Activated CD8-positive, alpha-beta memory T cell treated with anti-CD3 and anti-CD28 coated beads, Interleukin-2, amount 50 U/mL, for 24 hours (primary cell): ENCODE measurements around the gene LIMA1.
"Not testable (repeated sequence)": the region's sequence is repeated elsewhere in the genome, so short reads cannot be mapped to it uniquely, and the experiment has no call there.

Experiments used
- DNase-seq: peaks from one replicate; pipeline ENCODE4 v3.0.0-alpha.2; 2020; ENCODE audit errors: extremely low read depth

Gene LIMA1

GRCh38 chr12:50283229-50283923, at the start of gene LIMA1:
Gene LIMA1 (minus strand): TSS chr12:50283520. CDS start chr12:50248751, 34,769 bp downstream.
- DNase-seq = peak; percentile 74

- DNase-seq = no peak
Observed at GRCh38 chr12:50331745-50332144, 48.4 kb upstream of the LIMA1 start.

GRCh38 chr12:50328664-50329063, 45.3 kb upstream of the LIMA1 start:
- DNase-seq = not testable (repeated sequence)

- no peak for DNase-seq
Observed at GRCh38 chr12:50326590-50327284, 43.4 kb upstream of the LIMA1 start.

GRCh38 chr12:50325890-50326391, 42.6 kb upstream of the LIMA1 start:
- no peak for DNase-seq

GRCh38 chr12:50324770-50325169, 41.5 kb upstream of the LIMA1 start:
- not testable (repeated sequence) for DNase-seq

GRCh38 chr12:50324077-50324476, 40.8 kb upstream of the LIMA1 start:
- DNase-seq = not testable (repeated sequence)

GRCh38 chr12:50322206-50322605, 38.9 kb upstream of the LIMA1 start:
- no peak for DNase-seq

GRCh38 chr12:50317203-50317602, 33.9 kb upstream of the LIMA1 start:
- DNase-seq = no peak

GRCh38 chr12:50315803-50316202, 32.5 kb upstream of the LIMA1 start:
- no peak for DNase-seq

GRCh38 chr12:50314636-50315312, 31.5 kb upstream of the LIMA1 start:
- DNase-seq = no peak

GRCh38 chr12:50313971-50314370, 30.7 kb upstream of the LIMA1 start:
- not testable (repeated sequence) for DNase-seq

- no peak for DNase-seq
Observed at GRCh38 chr12:50313256-50313931, 30.1 kb upstream of the LIMA1 start.

GRCh38 chr12:50311858-50312609, 28.7 kb upstream of the LIMA1 start:
- not testable (repeated sequence) for DNase-seq

- no peak for DNase-seq
Observed at GRCh38 chr12:50309950-50310349, 26.6 kb upstream of the LIMA1 start.

- DNase-seq = no peak
Observed at GRCh38 chr12:50302686-50303085, 19.4 kb upstream of the LIMA1 start.

- DNase-seq = no peak
Observed at GRCh38 chr12:50297996-50298395, 14.7 kb upstream of the LIMA1 start.

GRCh38 chr12:50297027-50297426, 13.7 kb upstream of the LIMA1 start:
- no peak for DNase-seq

- DNase-seq = no peak
Observed at GRCh38 chr12:50296554-50296953, 13.2 kb upstream of the LIMA1 start.

- DNase-seq = no peak
Observed at GRCh38 chr12:50291377-50291776, 8.1 kb upstream of the LIMA1 start.

GRCh38 chr12:50290692-50291091, 7.4 kb upstream of the LIMA1 start:
- not testable (repeated sequence) for DNase-seq
